ENCODE data around the gene SFTA2. TPM values are rescaled to one million over a fixed set of nuclear protein-coding genes. Genes with fewer than 3 reads are reported as not detected.
A peak's percentile ranks its signal among the peaks of the same experiment; 100 is the strongest.
"Not testable (repeated sequence)": the region's sequence is repeated elsewhere in the genome, so short reads cannot be mapped to it uniquely, and the experiment has no call there.

Gene SFTA2
- total RNA-seq, 4 donors from 2014 or later = 2.0 to 31.7 (median 6.4) TPM

GRCh38 chr6:30914076-30914853 is 17.7 kb downstream of the SFTA2 start, which contains the start of gene VARS2:
Gene VARS2 (plus strand): TSS chr6:30914238. CDS start chr6:30914837, 599 bp downstream.
- Histone ChIP-seq H3K4me1 (peaks cover 17 to 50% (median 25%) of the 10 kb centered on the region in 3 donors), H3K9me3 (no peaks in the 10 kb centered on the region), H3K27me3 (no peaks in the 10 kb centered on the region), H3K36me3 (peaks cover 0 to 67% (median 7%) of the 10 kb centered on the region in 3 donors), H3K27ac (peak within 1 kb of the TSS; percentile 88 to 97 (median 95)), H3K4me3 (peak within 1 kb of the TSS; percentile 47 to 80 (median 62))
- peak; percentile 36 for DNase-seq
- 1 to 4% methylated on average over 3 to 16 of the region's 52 CpGs for WGBS, 2 donors
- TF ChIP-seq CTCF (IDR thresholded peaks at IDR 0.05) = peak; percentile 29 to 85 (median 58)
- TF ChIP-seq POLR2A (IDR thresholded peaks at IDR 0.05) = peak in 3 of 4 donors; percentile 70 to 91 (median 81)
- intact Hi-C loops (cut with DNase I) = loop anchor here (2.0 kb wide), 1 partner anchor 155 kb away; no protein-coding TSS in a partner anchor

GRCh38 chr6:30913721-30914075 is 18.3 kb downstream of the SFTA2 start:
- TF ChIP-seq CTCF (IDR thresholded peaks at IDR 0.05) (no peak), POLR2A (IDR thresholded peaks at IDR 0.05) (no peak)
- Histone ChIP-seq H3K27ac (peak overlapping the region; percentile 88 to 97 (median 95)), H3K4me1 (peaks cover 22 to 56% (median 28%) of the 10 kb centered on the region in 3 donors), H3K36me3 (peaks cover 0 to 62% (median 7%) of the 10 kb centered on the region in 3 donors), H3K9me3 (no peaks in the 10 kb centered on the region), H3K27me3 (no peaks in the 10 kb centered on the region), H3K4me3 (peak overlapping the region; percentile 47 to 80 (median 62))
- intact Hi-C loops (cut with DNase I) = loop anchor here (2.0 kb wide), 1 partner anchor 155 kb away; no protein-coding TSS in a partner anchor
- DNase-seq = no peak
- WGBS, 2 donors = 5 to 47% methylated on average over 3 to 15 of the region's 31 CpGs

- WGBS, 2 donors = 76 to 81% methylated on average over 8 of the region's 8 CpGs
- intact Hi-C loops (cut with DNase I) = no loop called here
- DNase-seq = no peak
- peak overlapping the region in 2 of 4 donors; percentile 63 to 80 for H3K4me3 ChIP-seq
- TF ChIP-seq POLR2A (IDR thresholded peaks at IDR 0.05) (no peak), CTCF (IDR thresholded peaks at IDR 0.05) (no peak)
- H3K9me3 ChIP-seq = no peaks in the 10 kb centered on the region
- peaks cover 25 to 59% (median 31%) of the 10 kb centered on the region in 3 donors for H3K4me1 ChIP-seq
- peaks cover 0 to 54% (median 7%) of the 10 kb centered on the region in 3 donors for H3K36me3 ChIP-seq
- no peaks in the 10 kb centered on the region for H3K27me3 ChIP-seq
- H3K27ac ChIP-seq = peak overlapping the region; percentile 88 to 97 (median 95)
These were observed 19.0 kb downstream of the SFTA2 start for GRCh38 chr6:30912746-30913520.

GRCh38 chr6:30910473-30910872 is 21.5 kb downstream of the SFTA2 start:
- H3K4me3 ChIP-seq; intact Hi-C loops (cut with DNase I); H3K27ac ChIP-seq; H3K27me3 ChIP-seq; DNase-seq; H3K9me3 ChIP-seq: not testable (repeated sequence)
- H3K36me3 ChIP-seq = peaks cover 0 to 39% (median 7%) of the 10 kb centered on the region in 3 donors
- 86 to 97% methylated on average over 6 to 10 of the region's 12 CpGs for WGBS, 2 donors
- H3K4me1 ChIP-seq = peaks cover 27 to 43% (median 27%) of the 10 kb centered on the region in 3 donors

GRCh38 chr6:30908700-30909099 is 23.3 kb downstream of the SFTA2 start:
- TF ChIP-seq CTCF (IDR thresholded peaks at IDR 0.05) = no peak
- TF ChIP-seq POLR2A (IDR thresholded peaks at IDR 0.05) = no peak
- DNase-seq = no peak
- peaks cover 0 to 39% (median 7%) of the 10 kb centered on the region in 3 donors for H3K36me3 ChIP-seq
- H3K27me3 ChIP-seq = no peaks in the 10 kb centered on the region
- H3K4me1 ChIP-seq = peaks cover 13 to 29% (median 19%) of the 10 kb centered on the region in 3 donors
- H3K27ac ChIP-seq = peak overlapping the region in 3 of 4 donors; percentile 57 to 81 (median 74)
- WGBS, 2 donors = 13 to 27% methylated on average over 2 of the region's 2 CpGs
- H3K9me3 ChIP-seq = no peaks in the 10 kb centered on the region
- H3K4me3 ChIP-seq = peak overlapping the region; percentile 57 to 89 (median 71)
- intact Hi-C loops (cut with DNase I) = no loop called here

All from esophagus squamous epithelium (tissue), 5 donors.